Measurements from ENCODE around the gene C22orf39.

DNA sequence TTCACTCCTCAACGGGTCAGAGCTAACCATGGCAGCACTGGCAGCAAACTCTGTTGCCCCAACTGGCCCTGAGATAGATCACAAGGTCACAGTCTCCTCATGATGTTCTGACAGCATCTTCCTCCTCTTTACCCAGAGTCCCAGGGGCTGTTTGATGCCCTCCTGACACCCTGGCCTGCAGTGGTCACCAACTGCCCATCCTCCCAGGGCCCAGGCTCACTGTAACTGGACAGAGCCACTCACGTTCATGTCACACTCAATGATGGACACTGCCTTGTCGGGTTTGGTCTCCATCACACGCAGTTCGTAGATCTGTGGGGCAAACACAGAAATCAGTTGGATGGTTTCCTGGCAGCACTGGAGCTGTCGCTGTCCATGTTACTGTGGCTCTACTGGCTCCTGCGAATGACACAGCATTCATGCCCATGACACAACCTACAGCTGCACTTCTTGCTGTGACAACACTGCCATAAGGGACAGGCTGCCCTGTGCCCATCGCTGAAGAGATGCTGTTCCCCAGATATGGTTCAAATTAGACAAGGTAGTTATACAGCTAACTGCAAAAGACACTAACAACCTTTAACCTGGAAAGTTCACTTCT, 10.4 kb upstream of the C22orf39 start:
- no peak for TF ChIP-seq CTCF (IDR thresholded peaks at IDR 0.05)
- TF ChIP-seq POLR2AphosphoS5 (IDR thresholded peaks at IDR 0.05) = no peak
